Measurements from ENCODE around the gene MS4A10.

Gene MS4A10

DNA sequence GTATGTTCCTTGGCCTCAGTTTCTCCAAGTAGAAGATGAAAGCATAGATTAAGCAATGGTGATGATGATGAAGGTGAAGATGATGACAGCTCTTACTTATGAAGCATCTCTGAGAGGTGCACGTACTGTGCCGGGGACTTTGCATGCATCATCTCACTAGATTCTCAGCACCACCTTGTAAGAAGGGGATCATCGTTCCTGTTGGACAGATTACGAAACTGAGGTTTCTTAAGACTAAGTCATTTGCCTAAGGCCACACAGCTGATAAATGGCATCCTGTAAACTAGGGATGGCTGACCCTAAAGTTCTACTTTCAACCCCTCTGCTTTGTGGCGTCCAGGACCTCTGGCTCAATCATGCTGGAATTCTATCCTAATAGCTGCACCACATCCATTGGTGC, 19.8 kb upstream of the MS4A10 start:
- DNase-seq (ENCODE audit: low read depth), result peak; percentile 10

- no peak for DNase-seq (ENCODE audit: low read depth)
These were observed 18.6 kb upstream of the MS4A10 start for GRCh38 chr11:60766547-60766946.

DNA sequence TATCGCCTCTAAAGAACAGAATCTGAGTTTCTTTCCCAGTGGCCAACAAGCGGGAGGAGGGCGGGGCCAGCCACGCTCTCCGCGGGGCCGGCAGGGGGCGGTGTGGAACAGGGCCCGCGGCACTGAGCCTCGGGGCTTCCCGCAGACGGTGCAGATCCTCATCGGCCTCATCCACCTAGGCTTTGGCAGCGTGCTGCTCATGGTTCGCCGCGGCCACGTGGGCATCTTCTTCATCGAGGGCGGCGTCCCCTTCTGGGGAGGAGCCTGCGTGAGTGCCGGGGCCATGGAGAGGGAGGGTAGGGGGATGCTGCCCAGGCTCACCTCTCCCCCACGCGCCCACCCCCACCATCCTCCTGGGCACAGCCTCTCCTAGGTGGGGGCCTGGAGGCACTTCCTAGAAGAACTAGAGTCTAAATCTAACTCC, 17.7 kb upstream of the MS4A10 start:
- DNase-seq (ENCODE audit: low read depth), result no peak

GRCh38 chr11:60768202-60768601, 16.9 kb upstream of the MS4A10 start:
- no peak for DNase-seq (ENCODE audit: low read depth)

GRCh38 chr11:60769273-60769672, 15.9 kb upstream of the MS4A10 start:
- no peak for DNase-seq (ENCODE audit: low read depth)

DNA sequence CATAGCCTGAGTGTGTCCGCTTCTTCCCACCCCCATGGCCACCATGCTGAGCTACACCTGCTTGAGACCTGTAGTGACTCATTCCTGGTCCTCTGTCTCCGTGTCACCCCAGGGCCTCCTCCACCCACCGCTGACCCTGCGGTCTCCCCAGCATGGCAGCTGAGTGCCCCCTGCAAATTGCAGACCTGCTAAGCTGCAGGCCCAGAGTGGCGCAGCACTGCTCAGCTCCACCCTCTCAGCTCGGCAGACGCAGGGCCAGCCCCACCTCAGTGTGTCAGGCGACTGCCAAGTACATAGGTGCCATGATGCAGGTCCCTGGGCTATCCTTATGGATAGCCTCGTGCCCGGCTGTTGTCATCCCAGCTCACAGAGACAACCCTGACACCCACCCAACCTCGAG, 15.3 kb upstream of the MS4A10 start:
- DNase-seq (ENCODE audit: low read depth), result no peak

GRCh38 chr11:60771146-60771545, 14.0 kb upstream of the MS4A10 start:
- no peak for DNase-seq (ENCODE audit: low read depth)

- DNase-seq (ENCODE audit: low read depth), result peak; percentile 30
These were observed 13.1 kb upstream of the MS4A10 start for GRCh38 chr11:60771879-60772525.

DNA sequence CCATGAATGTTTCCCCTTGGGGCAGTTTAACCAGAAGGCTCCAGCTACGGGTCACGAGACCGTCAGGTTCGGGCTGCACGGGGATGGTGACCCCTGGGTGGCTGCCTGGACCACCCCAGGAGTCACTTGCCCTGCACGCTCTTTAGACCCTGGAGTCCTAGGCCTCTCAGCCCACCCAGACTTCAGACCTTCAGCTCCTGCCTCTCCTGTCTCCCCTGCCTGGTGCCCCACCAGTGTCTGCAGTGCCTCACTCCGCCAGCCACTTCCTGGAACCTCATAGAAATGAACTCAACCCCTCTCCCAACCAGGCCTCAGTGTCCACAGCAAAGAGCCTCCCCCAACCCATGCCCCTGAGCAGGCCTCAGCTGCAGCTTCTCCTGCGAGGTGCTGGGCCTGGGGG, 12.5 kb upstream of the MS4A10 start:
- DNase-seq (ENCODE audit: low read depth), result no peak

DNA sequence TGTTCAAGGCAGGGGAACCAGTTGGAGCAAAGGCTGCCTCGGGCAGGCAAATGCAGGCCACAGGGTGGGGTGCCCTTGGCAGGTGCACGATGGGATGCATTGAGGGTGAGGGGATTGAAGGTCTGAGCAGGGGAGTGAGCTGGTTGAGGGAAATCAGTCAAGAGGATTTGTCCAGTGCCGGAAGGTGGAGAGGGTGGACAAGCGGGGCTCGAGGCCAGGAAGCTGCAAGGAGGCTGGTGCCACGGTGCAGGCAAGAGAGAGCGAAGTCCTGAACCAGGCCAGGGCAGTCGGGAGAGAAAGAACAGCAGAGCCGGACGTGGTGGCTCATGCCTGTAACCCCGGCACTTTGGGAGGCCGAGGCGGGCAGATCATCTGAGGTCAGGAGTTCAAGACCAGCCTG, 10.4 kb upstream of the MS4A10 start:
- DNase-seq (ENCODE audit: low read depth), result no peak

DNA sequence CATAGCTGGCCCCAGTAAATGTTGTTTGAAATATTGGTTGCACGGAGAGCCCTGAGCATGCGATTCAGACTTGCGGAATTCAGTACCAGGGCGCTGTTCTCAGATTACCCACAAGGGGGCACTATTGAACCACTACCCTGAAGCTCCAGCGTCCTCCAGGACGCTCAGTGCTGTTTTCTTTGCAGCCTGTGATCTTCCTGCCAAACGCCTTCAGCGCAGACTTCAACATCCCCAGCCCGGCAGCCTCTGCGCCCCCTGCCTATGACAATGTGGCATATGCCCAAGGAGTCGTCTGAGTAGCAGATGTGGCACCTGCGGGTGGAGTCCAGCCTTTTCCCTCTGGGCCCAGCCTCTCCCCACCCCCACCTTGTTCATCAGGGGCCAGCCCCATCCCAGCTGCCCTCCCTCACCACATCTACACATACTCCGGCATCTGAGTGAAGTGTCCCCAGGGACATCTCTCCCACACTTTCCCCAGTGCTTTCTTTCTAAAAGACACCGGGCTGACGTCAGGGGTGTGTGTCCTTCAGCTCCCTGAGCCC, 9.6 kb upstream of the MS4A10 start:
- peak; percentile 87 for DNase-seq (ENCODE audit: low read depth)

GRCh38 chr11:60776167-60776566, 9.0 kb upstream of the MS4A10 start:
- no peak for DNase-seq (ENCODE audit: low read depth)

DNA sequence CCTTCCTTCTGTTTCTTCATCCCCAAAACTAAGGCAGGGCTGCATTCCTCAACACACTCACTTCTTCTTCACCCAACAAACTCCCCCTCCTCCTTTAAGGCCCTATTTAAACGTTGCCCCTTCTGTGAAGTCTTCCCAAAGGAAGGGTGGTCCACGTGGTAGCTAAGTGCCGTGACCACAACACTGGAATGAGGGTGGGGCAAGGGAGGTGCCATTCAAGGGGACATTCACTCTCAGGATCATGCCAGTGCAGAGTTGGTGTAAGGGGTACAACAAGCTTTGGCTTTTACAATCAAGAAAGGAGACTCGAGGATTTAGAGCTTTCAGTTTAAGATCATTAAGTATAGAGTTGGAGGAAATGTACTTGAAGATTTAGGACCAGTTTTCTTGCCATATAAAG, 8.0 kb upstream of the MS4A10 start:
- DNase-seq (ENCODE audit: low read depth), result peak; percentile 18

- DNase-seq (ENCODE audit: low read depth), result peak; percentile 88
These were observed 7.6 kb upstream of the MS4A10 start for GRCh38 chr11:60777572-60777971.

DNA sequence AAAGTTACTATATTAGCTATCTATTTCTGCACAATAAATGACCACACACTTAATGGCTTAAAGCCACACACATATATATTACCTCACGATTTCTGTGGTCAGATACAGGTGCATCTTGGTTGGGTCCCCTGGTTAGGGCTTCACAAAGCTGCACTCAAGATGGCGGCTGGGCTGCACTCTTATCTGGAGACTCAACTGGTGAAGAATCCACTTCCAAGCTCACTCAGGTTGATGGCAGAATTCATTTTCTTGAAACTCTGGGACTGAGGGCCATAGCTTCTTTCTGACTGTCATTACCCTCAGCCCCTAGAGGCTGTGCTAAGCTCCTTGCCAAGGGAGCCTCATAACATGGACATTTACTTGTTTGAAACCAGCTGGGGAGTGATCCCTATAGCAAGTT, 5.1 kb upstream of the MS4A10 start:
- DNase-seq (ENCODE audit: low read depth), result no peak

GRCh38 chr11:60780774-60781173, 4.4 kb upstream of the MS4A10 start:
- no peak for DNase-seq (ENCODE audit: low read depth)

- no peak for DNase-seq (ENCODE audit: low read depth)
These were observed 3.7 kb upstream of the MS4A10 start for GRCh38 chr11:60781286-60781980.

- DNase-seq (ENCODE audit: low read depth), result no peak
These were observed 3.2 kb upstream of the MS4A10 start for GRCh38 chr11:60781981-60782316.

GRCh38 chr11:60782393-60783140, 2.6 kb upstream of the MS4A10 start:
- no peak for DNase-seq (ENCODE audit: low read depth)

DNA sequence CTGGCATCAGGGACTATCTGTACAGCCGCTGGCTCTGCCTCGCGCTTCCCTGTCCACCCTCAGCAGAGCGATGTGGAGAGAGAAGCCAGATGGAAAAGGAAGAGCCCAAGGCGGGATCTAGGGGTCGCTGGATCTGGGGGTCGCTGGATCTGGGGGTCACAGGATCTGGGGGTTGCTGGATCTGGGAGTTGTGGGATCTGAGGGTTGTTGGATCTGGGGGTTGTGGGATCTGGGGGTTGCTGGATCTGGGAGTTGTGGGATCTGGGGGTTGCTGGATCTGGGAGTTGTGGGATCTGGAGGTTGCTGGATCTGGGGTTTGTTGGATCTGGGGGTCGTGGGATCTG, 2.0 kb upstream of the MS4A10 start:
- no peak for DNase-seq (ENCODE audit: low read depth)

- DNase-seq (ENCODE audit: low read depth), result no peak
These were observed 1.2 kb upstream of the MS4A10 start for GRCh38 chr11:60783911-60784310.

DNA sequence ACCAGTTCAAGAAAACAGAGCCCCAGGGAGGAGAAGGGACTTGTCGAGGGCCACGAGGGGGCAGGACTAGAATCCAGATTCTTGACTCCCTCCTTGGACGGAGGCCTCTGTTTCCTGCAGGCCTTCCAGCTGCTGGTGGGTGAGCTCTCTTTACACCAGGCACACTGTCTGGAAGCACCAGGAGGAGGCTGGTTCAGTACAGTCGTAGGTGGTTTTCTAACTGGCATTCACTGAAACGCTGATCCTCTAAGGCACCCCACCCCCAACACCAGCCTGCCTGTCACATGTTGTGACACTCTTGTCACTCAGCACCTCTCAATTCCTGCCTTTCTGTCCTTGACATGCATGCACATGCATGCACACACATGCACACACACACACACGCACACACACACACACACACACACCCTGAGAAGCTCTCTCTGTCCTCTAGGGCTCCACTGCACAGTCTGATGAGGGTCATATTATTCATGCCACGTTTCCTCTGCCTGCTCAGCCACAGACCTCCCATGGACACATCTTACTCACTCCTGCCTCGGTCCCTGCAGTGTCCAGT, 751 bp downstream of the MS4A10 start:
- DNase-seq (ENCODE audit: low read depth), result peak; percentile 61
